ENCODE data around the gene PHLDB1. TPM values are rescaled to one million over a fixed set of nuclear protein-coding genes. Genes with fewer than 3 reads are reported as not detected.

Gene PHLDB1
- total RNA-seq, 1 donor from 2014 or later, result 164 TPM

GRCh38 chr11:118628861-118629549 lies 21.6 kb downstream of the PHLDB1 start:
- no peak for DNase-seq (ENCODE audit: low spot score)
- Mint-ChIP-seq H3K36me3 (ENCODE audit: low read depth) (peaks cover 45% of the 10 kb centered on the region), H3K27me3 (ENCODE audit: low read depth) (no peaks in the 10 kb centered on the region), H3K9me3 (ENCODE audit: low read depth) (no peaks in the 10 kb centered on the region), H3K4me1 (ENCODE audit: low read depth) (peaks cover 34% of the 10 kb centered on the region), H3K27ac (ENCODE audit: unreplicated experiment) (peak overlapping the region; percentile 51), H3K4me3 (ENCODE audit: unreplicated experiment) (no peak overlapping the region)
- no peak for TF ChIP-seq CTCF (IDR thresholded peaks at IDR 0.05)

- no peaks in the 10 kb centered on the region for H3K9me3 Mint-ChIP-seq (ENCODE audit: low read depth)
- peaks cover 43% of the 10 kb centered on the region for H3K36me3 Mint-ChIP-seq (ENCODE audit: low read depth)
- peaks cover 34% of the 10 kb centered on the region for H3K4me1 Mint-ChIP-seq (ENCODE audit: low read depth)
- H3K4me3 Mint-ChIP-seq (ENCODE audit: unreplicated experiment), result no peak overlapping the region
- H3K27ac Mint-ChIP-seq (ENCODE audit: unreplicated experiment), result peak overlapping the region; percentile 51
- no peak for TF ChIP-seq CTCF (IDR thresholded peaks at IDR 0.05)
- DNase-seq (ENCODE audit: low spot score), result no peak
- no peaks in the 10 kb centered on the region for H3K27me3 Mint-ChIP-seq (ENCODE audit: low read depth)
Observed at GRCh38 chr11:118629761-118630661, 22.6 kb downstream of the PHLDB1 start.

GRCh38 chr11:118631142-118631909 lies 23.9 kb downstream of the PHLDB1 start:
- Mint-ChIP-seq H3K27ac (ENCODE audit: unreplicated experiment) (no peak overlapping the region), H3K36me3 (ENCODE audit: low read depth) (peaks cover 52% of the 10 kb centered on the region), H3K9me3 (ENCODE audit: low read depth) (no peaks in the 10 kb centered on the region), H3K4me1 (ENCODE audit: low read depth) (peaks cover 35% of the 10 kb centered on the region), H3K27me3 (ENCODE audit: low read depth) (no peaks in the 10 kb centered on the region), H3K4me3 (ENCODE audit: unreplicated experiment) (no peak overlapping the region)
- DNase-seq (ENCODE audit: low spot score), result no peak
- TF ChIP-seq CTCF (IDR thresholded peaks at IDR 0.05), result no peak

- H3K36me3 Mint-ChIP-seq (ENCODE audit: low read depth), result peaks cover 47% of the 10 kb centered on the region
Observed at GRCh38 chr11:118632577-118633318, 25.3 kb downstream of the PHLDB1 start.

More at GRCh38 chr11:118632577-118633318, 25.3 kb downstream of the PHLDB1 start:
- no peaks in the 10 kb centered on the region for H3K9me3 Mint-ChIP-seq (ENCODE audit: low read depth)
- H3K27ac Mint-ChIP-seq (ENCODE audit: unreplicated experiment), result no peak overlapping the region
- TF ChIP-seq CTCF (IDR thresholded peaks at IDR 0.05), result no peak
- no peaks in the 10 kb centered on the region for H3K27me3 Mint-ChIP-seq (ENCODE audit: low read depth)
- DNase-seq (ENCODE audit: low spot score), result no peak
- no peak overlapping the region for H3K4me3 Mint-ChIP-seq (ENCODE audit: unreplicated experiment)
- peaks cover 35% of the 10 kb centered on the region for H3K4me1 Mint-ChIP-seq (ENCODE audit: low read depth)
